GM23338 (cell line): ENCODE measurements around the gene SACS. TPM values are rescaled to one million over a fixed set of nuclear protein-coding genes. Genes with fewer than 3 reads are reported as not detected.

ENCODE experiments used
- ATAC-seq: fragments of 200-7000 bp; cut with Tn5 transposase; 3 replicates; pipeline ENCODE4 v1.9.1; 2020
- DNase-seq: peaks from one replicate; pipeline ENCODE4 v3.0.0-alpha.2; 2015; ENCODE audit warnings: low spot score
- H2AFZ ChIP-seq: fragments of 200-600 bp; sonication (generic); 2 replicates; pipeline ENCODE4 v1.8.0; 2016; ENCODE audit warnings: antibody characterized with exemption, mild to moderate bottlenecking, moderate library complexity
- H3F3A ChIP-seq: fragments of 200-600 bp; sonication (generic); replicated peaks from 2 replicates; pipeline ENCODE4 v1.8.0; 2017; ENCODE audit warnings: antibody characterized with exemption, mixed run types, low read depth
- H3K27ac ChIP-seq: fragments of 200-600 bp; sonication (generic); 2 replicates; pipeline ENCODE4 v1.6.1; 2016; ENCODE audit warnings: low read depth
- H3K27me3 ChIP-seq: fragments of 200-600 bp; sonication (generic); 2 replicates; pipeline ENCODE4 v1.8.0; 2016; ENCODE audit warnings: mild to moderate bottlenecking, mixed run types, moderate library complexity; ENCODE audit not compliant: insufficient read depth
- H3K36me3 ChIP-seq: fragments of 200-600 bp; sonication (generic); 2 replicates; pipeline ENCODE4 v1.8.0; 2016; ENCODE audit warnings: mild to moderate bottlenecking; ENCODE audit not compliant: insufficient read depth
- H3K4me1 ChIP-seq: fragments of 200-600 bp; sonication (generic); 2 replicates; pipeline ENCODE4 v1.8.0; 2016; ENCODE audit warnings: mild to moderate bottlenecking, moderate library complexity; ENCODE audit not compliant: insufficient read depth
- H3K4me2 ChIP-seq: fragments of 200-600 bp; sonication (generic); 2 replicates; pipeline ENCODE4 v1.7.1; 2017; ENCODE audit warnings: mixed run types
- H3K4me3 ChIP-seq: fragments of 200-600 bp; sonication (generic); 2 replicates; pipeline ENCODE4 v1.6.1; 2016; ENCODE audit warnings: mixed run types
- H3K79me2 ChIP-seq: fragments of 200-600 bp; sonication (generic); replicated peaks from 2 replicates; pipeline ENCODE4 v1.8.0; 2017; ENCODE audit warnings: mild to moderate bottlenecking; ENCODE audit not compliant: insufficient read depth
- H3K9me2 ChIP-seq: fragments of 200-600 bp; sonication (generic); 2 replicates; pipeline ENCODE4 v1.8.0; 2017; ENCODE audit not compliant: insufficient read depth
- H4K20me1 ChIP-seq: fragments of 200-600 bp; sonication (generic); replicated peaks from 2 replicates; pipeline ENCODE4 v1.8.0; 2017; ENCODE audit warnings: mild to moderate bottlenecking; ENCODE audit not compliant: insufficient read depth
- H3K27ac Mint-ChIP-seq: 2 replicates; pipeline ENCODE4 v1.8.0; 2020; ENCODE audit warnings: inconsistent platforms, mild to moderate bottlenecking, moderate library complexity, mixed read lengths
- H3K27me3 Mint-ChIP-seq: 3 replicates; pipeline ENCODE4 v1.8.0; 2022; ENCODE audit warnings: low read depth, mild to moderate bottlenecking, moderate library complexity, mixed read lengths, inconsistent platforms; ENCODE audit not compliant: insufficient read depth, poor library complexity
- H3K36me3 Mint-ChIP-seq: 3 replicates; pipeline ENCODE4 v1.8.0; 2021; ENCODE audit warnings: low read depth, mild to moderate bottlenecking, inconsistent platforms, moderate library complexity, mixed read lengths
- H3K4me1 Mint-ChIP-seq: 3 replicates; pipeline ENCODE4 v1.8.0; 2020; ENCODE audit warnings: mild to moderate bottlenecking, inconsistent platforms, mixed read lengths
- H3K4me3 Mint-ChIP-seq: 3 replicates; pipeline ENCODE4 v1.8.0; 2021; ENCODE audit warnings: moderate library complexity, mild to moderate bottlenecking, inconsistent platforms, mixed read lengths
- H3K9me3 Mint-ChIP-seq: 3 replicates; pipeline ENCODE4 v1.8.0; 2020; ENCODE audit warnings: moderate library complexity, mild to moderate bottlenecking, inconsistent platforms, mixed read lengths
- CREB1 ChIP-seq: fragments of 250-450 bp; sonication (Bioruptor Pico); IDR thresholded peaks from 2 replicates; pipeline ENCODE4 v1.5.0; 2020; ENCODE audit warnings: low read depth, mild to moderate bottlenecking, moderate library complexity
- EZH2 ChIP-seq: fragments of 200-600 bp; sonication (generic); IDR thresholded peaks from one replicate; pipeline ENCODE4 v1.8.0; 2017; ENCODE audit warnings: antibody characterized with exemption, mild to moderate bottlenecking, low read depth; ENCODE audit not compliant: unreplicated experiment
- EZH2phosphoT487 ChIP-seq: fragments of 200-600 bp; sonication (generic); IDR thresholded peaks from one replicate; pipeline ENCODE4 v1.8.1; 2018; ENCODE audit warnings: antibody characterized with exemption; ENCODE audit not compliant: unreplicated experiment
- JUNB ChIP-seq: IDR thresholded peaks from one replicate; pipeline ENCODE4 v1.6.1; 2016; ENCODE audit warnings: antibody characterized with exemption; ENCODE audit not compliant: unreplicated experiment
- NANOG ChIP-seq: IDR thresholded peaks from 2 replicates; pipeline ENCODE4 v1.6.1; 2016; ENCODE audit warnings: antibody characterized with exemption, borderline replicate concordance
- POLR2AphosphoS5 ChIP-seq: IDR thresholded peaks from 2 replicates; pipeline ENCODE4 v1.6.1; 2016; ENCODE audit warnings: antibody characterized with exemption, low read depth
- STAT1 ChIP-seq: IDR thresholded peaks from one replicate; pipeline ENCODE4 v1.6.1; 2016; ENCODE audit warnings: antibody characterized with exemption; ENCODE audit not compliant: unreplicated experiment
- ZNF114 ChIP-seq: fragments of 250-450 bp; sonication (Bioruptor Pico); IDR thresholded peaks from 2 replicates; pipeline ENCODE4 v1.5.0; 2020; ENCODE audit warnings: mild to moderate bottlenecking, moderate library complexity
- ZNF331 ChIP-seq: fragments of 250-450 bp; sonication (Bioruptor Pico); IDR thresholded peaks from 2 replicates; pipeline ENCODE4 v1.5.0; 2020; ENCODE audit warnings: low read depth, mild to moderate bottlenecking, moderate library complexity
- polyA plus RNA-seq: library from polyadenylated mRNA; unstranded; fragments of >200 nt; fragmentation: Nextera tagmentation; extraction: Ambion mirVana; gene quantifications from 2 replicates; pipeline ENCODE4 v1.2.1, GENCODE V29; 2016
- total RNA-seq: library from RNA; depleted of rRNA; stranded (reverse); fragments of >200 nt; shearing (Covaris generic); gene quantifications from 2 replicates; pipeline ENCODE4 v1.2.3, GENCODE V29; 2014
- TF ChIP-seq, protein P1 (sequence below): fragments of 250-450 bp; sonication (Bioruptor Pico); IDR thresholded peaks from 2 replicates; pipeline ENCODE4 v1.5.0; 2020; ENCODE audit warnings: mild to moderate bottlenecking, moderate library complexity
- TF ChIP-seq, protein P2 (sequence below): IDR thresholded peaks from one replicate; pipeline ENCODE4 v1.6.1; 2018; ENCODE audit warnings: antibody characterized with exemption; ENCODE audit not compliant: unreplicated experiment
- TF ChIP-seq, protein P3 (sequence below): IDR thresholded peaks from 2 replicates; pipeline ENCODE4 v1.6.1; 2016; ENCODE audit warnings: antibody characterized with exemption
- TF ChIP-seq, protein P4 (sequence below), 2 experiments: fragments of 200-600 bp in 1 of 2; sonication (generic) in 1 of 2; conservative IDR thresholded peaks; 2 replicates each; pipeline versions ENCODE4 v1.5.1 to v1.6.1; 2016 to 2017; ENCODE audit warnings: antibody characterized with exemption in 2 of 2, low read depth in 2 of 2, mild to moderate bottlenecking in 2 of 2, moderate library complexity in 1 of 2

SACS gene
- total and polyA plus RNA-seq, 2 experiments from 2014 or later = 13.8 to 58.7 TPM

DNA sequence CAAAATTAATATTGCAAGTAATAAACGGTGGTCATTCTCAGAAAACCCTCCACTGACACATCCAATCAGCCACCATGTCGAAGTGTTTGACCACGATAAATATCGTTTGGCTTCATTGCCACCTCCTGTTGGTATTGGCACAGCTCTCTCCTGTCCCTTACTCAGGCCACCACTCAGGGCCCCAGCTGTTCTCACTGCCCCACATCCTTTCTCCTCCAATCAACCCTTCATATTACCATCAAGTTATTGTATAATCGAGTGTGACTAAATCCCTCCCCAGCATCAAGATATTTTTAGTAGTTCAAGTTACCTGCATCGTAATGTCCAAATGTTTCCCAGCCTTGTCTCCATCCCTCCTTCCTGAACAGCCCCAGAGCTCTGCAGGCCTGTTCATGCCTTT is 50.4 kb downstream of the SACS start:
- no peak overlapping the region for H3K4me3 Mint-ChIP-seq
- DNase-seq (no peak), ATAC-seq (no peak)
- no peaks in the 10 kb centered on the region for H4K20me1 ChIP-seq
- no peaks in the 10 kb centered on the region for H3K9me3 Mint-ChIP-seq
- H3K27me3 Mint-ChIP-seq = no peaks in the 10 kb centered on the region
- no peaks in the 10 kb centered on the region for H3K27me3 ChIP-seq
- no peak overlapping the region for H2AFZ ChIP-seq
- H3K4me1 Mint-ChIP-seq = peaks cover 18% of the 10 kb centered on the region
- H3K36me3 Mint-ChIP-seq = no peaks in the 10 kb centered on the region; the same call in 2 of the 3 replicates
- H3K36me3 ChIP-seq = no peaks in the 10 kb centered on the region
- H3K27ac ChIP-seq = no peak overlapping the region
- no peak overlapping the region for H3K4me2 ChIP-seq
- H3K4me3 ChIP-seq = no peak overlapping the region
- H3F3A ChIP-seq = no peaks in the 10 kb centered on the region
- H3K79me2 ChIP-seq = no peaks in the 10 kb centered on the region
- peaks cover 17% of the 10 kb centered on the region; the same call in 1 of the 2 replicates for H3K9me2 ChIP-seq
- TF ChIP-seq POLR2AphosphoS5 (no peak), STAT1 (no peak), NANOG (no peak), EZH2 (no peak), JUNB (no peak), ZNF331 (CRISPR knock-in tag) (no peak), CREB1 (no peak), EZH2phosphoT487 (no peak), ZNF114 (CRISPR knock-in tag) (no peak)
- TF ChIP-seq, protein P1, sequence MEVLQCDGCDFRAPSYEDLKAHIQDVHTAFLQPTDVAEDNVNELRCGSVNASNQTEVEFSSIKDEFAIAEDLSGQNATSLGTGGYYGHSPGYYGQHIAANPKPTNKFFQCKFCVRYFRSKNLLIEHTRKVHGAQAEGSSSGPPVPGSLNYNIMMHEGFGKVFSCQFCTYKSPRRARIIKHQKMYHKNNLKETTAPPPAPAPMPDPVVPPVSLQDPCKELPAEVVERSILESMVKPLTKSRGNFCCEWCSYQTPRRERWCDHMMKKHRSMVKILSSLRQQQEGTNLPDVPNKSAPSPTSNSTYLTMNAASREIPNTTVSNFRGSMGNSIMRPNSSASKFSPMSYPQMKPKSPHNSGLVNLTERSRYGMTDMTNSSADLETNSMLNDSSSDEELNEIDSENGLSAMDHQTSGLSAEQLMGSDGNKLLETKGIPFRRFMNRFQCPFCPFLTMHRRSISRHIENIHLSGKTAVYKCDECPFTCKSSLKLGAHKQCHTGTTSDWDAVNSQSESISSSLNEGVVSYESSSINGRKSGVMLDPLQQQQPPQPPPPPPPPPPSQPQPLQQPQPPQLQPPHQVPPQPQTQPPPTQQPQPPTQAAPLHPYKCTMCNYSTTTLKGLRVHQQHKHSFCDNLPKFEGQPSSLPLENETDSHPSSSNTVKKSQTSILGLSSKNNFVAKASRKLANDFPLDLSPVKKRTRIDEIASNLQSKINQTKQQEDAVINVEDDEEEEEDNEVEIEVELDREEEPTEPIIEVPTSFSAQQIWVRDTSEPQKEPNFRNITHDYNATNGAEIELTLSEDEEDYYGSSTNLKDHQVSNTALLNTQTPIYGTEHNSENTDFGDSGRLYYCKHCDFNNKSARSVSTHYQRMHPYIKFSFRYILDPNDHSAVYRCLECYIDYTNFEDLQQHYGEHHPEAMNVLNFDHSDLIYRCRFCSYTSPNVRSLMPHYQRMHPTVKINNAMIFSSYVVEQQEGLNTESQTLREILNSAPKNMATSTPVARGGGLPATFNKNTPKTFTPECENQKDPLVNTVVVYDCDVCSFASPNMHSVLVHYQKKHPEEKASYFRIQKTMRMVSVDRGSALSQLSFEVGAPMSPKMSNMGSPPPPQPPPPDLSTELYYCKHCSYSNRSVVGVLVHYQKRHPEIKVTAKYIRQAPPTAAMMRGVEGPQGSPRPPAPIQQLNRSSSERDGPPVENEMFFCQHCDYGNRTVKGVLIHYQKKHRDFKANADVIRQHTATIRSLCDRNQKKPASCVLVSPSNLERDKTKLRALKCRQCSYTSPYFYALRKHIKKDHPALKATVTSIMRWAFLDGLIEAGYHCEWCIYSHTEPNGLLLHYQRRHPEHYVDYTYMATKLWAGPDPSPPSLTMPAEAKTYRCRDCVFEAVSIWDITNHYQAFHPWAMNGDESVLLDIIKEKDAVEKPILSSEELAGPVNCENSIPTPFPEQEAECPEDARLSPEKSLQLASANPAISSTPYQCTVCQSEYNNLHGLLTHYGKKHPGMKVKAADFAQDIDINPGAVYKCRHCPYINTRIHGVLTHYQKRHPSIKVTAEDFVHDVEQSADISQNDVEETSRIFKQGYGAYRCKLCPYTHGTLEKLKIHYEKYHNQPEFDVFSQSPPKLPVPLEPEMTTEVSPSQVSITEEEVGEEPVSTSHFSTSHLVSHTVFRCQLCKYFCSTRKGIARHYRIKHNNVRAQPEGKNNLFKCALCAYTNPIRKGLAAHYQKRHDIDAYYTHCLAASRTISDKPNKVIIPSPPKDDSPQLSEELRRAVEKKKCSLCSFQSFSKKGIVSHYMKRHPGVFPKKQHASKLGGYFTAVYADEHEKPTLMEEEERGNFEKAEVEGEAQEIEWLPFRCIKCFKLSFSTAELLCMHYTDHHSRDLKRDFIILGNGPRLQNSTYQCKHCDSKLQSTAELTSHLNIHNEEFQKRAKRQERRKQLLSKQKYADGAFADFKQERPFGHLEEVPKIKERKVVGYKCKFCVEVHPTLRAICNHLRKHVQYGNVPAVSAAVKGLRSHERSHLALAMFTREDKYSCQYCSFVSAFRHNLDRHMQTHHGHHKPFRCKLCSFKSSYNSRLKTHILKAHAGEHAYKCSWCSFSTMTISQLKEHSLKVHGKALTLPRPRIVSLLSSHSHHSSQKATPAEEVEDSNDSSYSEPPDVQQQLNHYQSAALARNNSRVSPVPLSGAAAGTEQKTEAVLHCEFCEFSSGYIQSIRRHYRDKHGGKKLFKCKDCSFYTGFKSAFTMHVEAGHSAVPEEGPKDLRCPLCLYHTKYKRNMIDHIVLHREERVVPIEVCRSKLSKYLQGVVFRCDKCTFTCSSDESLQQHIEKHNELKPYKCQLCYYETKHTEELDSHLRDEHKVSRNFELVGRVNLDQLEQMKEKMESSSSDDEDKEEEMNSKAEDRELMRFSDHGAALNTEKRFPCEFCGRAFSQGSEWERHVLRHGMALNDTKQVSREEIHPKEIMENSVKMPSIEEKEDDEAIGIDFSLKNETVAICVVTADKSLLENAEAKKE = no peak
- TF ChIP-seq, protein P2, sequence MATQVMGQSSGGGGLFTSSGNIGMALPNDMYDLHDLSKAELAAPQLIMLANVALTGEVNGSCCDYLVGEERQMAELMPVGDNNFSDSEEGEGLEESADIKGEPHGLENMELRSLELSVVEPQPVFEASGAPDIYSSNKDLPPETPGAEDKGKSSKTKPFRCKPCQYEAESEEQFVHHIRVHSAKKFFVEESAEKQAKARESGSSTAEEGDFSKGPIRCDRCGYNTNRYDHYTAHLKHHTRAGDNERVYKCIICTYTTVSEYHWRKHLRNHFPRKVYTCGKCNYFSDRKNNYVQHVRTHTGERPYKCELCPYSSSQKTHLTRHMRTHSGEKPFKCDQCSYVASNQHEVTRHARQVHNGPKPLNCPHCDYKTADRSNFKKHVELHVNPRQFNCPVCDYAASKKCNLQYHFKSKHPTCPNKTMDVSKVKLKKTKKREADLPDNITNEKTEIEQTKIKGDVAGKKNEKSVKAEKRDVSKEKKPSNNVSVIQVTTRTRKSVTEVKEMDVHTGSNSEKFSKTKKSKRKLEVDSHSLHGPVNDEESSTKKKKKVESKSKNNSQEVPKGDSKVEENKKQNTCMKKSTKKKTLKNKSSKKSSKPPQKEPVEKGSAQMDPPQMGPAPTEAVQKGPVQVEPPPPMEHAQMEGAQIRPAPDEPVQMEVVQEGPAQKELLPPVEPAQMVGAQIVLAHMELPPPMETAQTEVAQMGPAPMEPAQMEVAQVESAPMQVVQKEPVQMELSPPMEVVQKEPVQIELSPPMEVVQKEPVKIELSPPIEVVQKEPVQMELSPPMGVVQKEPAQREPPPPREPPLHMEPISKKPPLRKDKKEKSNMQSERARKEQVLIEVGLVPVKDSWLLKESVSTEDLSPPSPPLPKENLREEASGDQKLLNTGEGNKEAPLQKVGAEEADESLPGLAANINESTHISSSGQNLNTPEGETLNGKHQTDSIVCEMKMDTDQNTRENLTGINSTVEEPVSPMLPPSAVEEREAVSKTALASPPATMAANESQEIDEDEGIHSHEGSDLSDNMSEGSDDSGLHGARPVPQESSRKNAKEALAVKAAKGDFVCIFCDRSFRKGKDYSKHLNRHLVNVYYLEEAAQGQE = no peak
- TF ChIP-seq, protein P3, sequence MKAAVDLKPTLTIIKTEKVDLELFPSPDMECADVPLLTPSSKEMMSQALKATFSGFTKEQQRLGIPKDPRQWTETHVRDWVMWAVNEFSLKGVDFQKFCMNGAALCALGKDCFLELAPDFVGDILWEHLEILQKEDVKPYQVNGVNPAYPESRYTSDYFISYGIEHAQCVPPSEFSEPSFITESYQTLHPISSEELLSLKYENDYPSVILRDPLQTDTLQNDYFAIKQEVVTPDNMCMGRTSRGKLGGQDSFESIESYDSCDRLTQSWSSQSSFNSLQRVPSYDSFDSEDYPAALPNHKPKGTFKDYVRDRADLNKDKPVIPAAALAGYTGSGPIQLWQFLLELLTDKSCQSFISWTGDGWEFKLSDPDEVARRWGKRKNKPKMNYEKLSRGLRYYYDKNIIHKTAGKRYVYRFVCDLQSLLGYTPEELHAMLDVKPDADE = no peak
- TF ChIP-seq, protein P4, sequence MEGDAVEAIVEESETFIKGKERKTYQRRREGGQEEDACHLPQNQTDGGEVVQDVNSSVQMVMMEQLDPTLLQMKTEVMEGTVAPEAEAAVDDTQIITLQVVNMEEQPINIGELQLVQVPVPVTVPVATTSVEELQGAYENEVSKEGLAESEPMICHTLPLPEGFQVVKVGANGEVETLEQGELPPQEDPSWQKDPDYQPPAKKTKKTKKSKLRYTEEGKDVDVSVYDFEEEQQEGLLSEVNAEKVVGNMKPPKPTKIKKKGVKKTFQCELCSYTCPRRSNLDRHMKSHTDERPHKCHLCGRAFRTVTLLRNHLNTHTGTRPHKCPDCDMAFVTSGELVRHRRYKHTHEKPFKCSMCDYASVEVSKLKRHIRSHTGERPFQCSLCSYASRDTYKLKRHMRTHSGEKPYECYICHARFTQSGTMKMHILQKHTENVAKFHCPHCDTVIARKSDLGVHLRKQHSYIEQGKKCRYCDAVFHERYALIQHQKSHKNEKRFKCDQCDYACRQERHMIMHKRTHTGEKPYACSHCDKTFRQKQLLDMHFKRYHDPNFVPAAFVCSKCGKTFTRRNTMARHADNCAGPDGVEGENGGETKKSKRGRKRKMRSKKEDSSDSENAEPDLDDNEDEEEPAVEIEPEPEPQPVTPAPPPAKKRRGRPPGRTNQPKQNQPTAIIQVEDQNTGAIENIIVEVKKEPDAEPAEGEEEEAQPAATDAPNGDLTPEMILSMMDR (conservative IDR thresholded peaks at IDR 0.05; ENCODE audit: low read depth in 2 of 2) = no peak
- no peak overlapping the region for H3K27ac Mint-ChIP-seq
- peaks cover 11% of the 10 kb centered on the region for H3K4me1 ChIP-seq
